ENCODE results near the gene GHR.

Gene GHR

DNA sequence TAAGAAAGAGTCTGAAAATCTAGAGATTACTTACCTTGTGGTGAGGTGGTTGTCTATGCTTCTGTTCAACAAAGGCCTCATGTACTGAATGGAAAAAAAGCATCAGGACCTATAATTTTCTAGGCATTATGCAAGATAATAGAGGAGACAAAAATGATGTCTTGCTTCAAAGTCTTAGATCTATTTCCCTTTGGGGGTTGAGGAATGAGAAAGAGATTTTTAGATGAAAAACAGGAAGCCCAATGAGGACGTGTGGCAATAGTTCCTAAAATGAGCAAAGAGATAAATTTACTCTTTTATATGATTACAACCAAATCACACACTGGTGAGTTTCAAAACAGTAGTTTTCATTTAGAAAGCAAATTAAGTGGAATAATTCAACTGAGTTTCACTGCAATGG, 99.5 kb downstream of the GHR start:
- TF ChIP-seq, protein P1, sequence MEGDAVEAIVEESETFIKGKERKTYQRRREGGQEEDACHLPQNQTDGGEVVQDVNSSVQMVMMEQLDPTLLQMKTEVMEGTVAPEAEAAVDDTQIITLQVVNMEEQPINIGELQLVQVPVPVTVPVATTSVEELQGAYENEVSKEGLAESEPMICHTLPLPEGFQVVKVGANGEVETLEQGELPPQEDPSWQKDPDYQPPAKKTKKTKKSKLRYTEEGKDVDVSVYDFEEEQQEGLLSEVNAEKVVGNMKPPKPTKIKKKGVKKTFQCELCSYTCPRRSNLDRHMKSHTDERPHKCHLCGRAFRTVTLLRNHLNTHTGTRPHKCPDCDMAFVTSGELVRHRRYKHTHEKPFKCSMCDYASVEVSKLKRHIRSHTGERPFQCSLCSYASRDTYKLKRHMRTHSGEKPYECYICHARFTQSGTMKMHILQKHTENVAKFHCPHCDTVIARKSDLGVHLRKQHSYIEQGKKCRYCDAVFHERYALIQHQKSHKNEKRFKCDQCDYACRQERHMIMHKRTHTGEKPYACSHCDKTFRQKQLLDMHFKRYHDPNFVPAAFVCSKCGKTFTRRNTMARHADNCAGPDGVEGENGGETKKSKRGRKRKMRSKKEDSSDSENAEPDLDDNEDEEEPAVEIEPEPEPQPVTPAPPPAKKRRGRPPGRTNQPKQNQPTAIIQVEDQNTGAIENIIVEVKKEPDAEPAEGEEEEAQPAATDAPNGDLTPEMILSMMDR (IDR thresholded peaks at IDR 0.05): no peak
- Mint-ChIP-seq H3K36me3 (ENCODE audit: low read depth) (no peaks in the 10 kb centered on the region), H3K4me3 (no peak overlapping the region), H3K27me3 (ENCODE audit: low read depth, poor library complexity) (no peaks in the 10 kb centered on the region), H3K27ac (no peak overlapping the region), H3K4me1 (peaks cover 10% of the 10 kb centered on the region), H3K9me3 (peaks cover 42% of the 10 kb centered on the region)
- no peak for DNase-seq

DNA sequence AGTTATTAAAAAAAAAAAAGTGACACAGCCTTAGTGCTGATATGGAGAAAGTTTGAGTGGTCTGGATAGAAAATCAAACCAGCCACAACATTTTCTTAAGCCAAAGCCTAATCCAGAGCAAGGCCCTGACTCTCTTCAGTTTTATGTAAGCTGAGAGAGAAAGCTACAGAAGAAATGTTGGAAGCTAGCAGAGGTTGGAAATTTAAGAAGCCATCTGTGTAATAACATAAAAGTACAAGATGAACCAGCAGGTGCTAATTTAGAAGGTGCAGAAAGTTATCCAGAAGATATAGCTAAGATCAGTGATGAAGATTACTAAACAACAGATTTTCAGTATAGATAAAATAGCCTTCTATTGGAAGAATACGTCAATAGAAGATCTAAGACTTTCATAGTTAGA, 102.9 kb downstream of the GHR start:
- H3K36me3 Mint-ChIP-seq (ENCODE audit: low read depth): no peaks in the 10 kb centered on the region
- peaks cover 4% of the 10 kb centered on the region for H3K27me3 Mint-ChIP-seq (ENCODE audit: low read depth, poor library complexity)
- H3K27ac Mint-ChIP-seq: no peak overlapping the region
- H3K9me3 Mint-ChIP-seq: peaks cover 54% of the 10 kb centered on the region
- TF ChIP-seq, protein P1 (IDR thresholded peaks at IDR 0.05): no peak
- no peak overlapping the region for H3K4me3 Mint-ChIP-seq
- no peak for DNase-seq
- H3K4me1 Mint-ChIP-seq: no peaks in the 10 kb centered on the region

DNA sequence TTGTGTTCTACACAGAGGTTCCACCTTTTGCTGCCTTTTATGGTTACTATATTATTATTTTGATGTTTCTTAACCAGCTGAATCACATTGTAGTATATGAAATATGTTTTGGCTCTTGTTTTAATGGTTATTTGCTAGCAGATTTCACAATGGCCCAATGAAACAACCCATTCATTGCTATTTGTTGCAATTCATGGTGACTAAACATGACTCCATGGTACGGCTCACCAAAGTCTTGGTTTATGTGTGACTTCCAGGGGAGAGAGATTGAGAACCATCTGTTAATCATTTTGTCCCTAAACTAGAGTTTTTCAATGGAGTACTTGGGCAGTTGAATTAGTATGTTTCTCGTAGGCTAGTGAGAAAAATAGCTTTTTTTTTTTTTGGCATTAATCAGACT, 108.4 kb downstream of the GHR start:
- DNase-seq: no peak
- no peak overlapping the region for H3K4me3 Mint-ChIP-seq
- H3K9me3 Mint-ChIP-seq: peaks cover 46% of the 10 kb centered on the region
- no peaks in the 10 kb centered on the region for H3K4me1 Mint-ChIP-seq
- no peak overlapping the region for H3K27ac Mint-ChIP-seq
- TF ChIP-seq, protein P1 (IDR thresholded peaks at IDR 0.05): no peak
- H3K36me3 Mint-ChIP-seq (ENCODE audit: low read depth): no peaks in the 10 kb centered on the region
- peaks cover 7% of the 10 kb centered on the region for H3K27me3 Mint-ChIP-seq (ENCODE audit: low read depth, poor library complexity)

DNA sequence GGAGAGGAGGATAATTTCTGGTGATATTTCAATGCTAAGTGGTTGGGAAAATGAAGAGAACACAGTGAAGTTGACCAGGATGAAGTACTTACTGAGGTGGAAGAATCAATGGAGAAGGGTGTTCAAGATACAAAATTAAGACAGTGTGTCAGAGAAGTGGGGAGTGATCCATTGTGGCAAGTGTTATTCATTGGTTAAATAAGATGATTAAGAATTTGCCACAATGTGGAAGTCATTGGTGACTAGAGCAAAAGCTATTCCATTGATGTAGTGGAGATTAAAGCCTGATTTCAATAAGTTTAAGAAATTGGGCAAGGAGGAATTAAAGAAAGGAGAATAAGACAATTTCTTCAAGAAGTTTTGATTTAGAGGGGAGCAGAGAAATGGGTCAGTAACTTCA, 118.9 kb downstream of the GHR start:
- TF ChIP-seq, protein P1 (IDR thresholded peaks at IDR 0.05): no peak
- Mint-ChIP-seq H3K27me3 (ENCODE audit: low read depth, poor library complexity) (peaks cover 3% of the 10 kb centered on the region), H3K27ac (no peak overlapping the region), H3K4me3 (no peak overlapping the region), H3K4me1 (peaks cover 6% of the 10 kb centered on the region), H3K36me3 (ENCODE audit: low read depth) (no peaks in the 10 kb centered on the region), H3K9me3 (peaks cover 29% of the 10 kb centered on the region)
- DNase-seq: no peak

DNA sequence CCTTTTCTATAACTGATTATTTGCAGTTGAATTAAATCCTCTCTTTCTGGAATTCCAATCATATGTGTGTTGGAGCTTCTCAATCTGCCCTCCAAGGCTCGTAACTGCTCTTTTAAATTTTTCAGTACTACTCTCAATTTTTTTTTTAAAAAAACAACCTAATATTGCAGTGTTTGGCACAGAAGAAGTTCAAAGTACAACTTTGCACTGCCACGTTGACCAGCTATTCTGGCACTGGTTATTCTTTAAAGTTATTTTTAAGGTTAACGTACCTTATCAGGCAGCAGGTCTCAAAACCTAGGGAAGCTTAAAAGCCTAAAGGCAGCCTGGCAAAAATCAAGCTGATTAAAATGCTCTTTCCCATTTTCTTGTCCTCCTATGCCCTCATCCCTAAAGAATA, 120.5 kb downstream of the GHR start:
- DNase-seq: no peak
- H3K27ac Mint-ChIP-seq: no peak overlapping the region
- no peaks in the 10 kb centered on the region for H3K36me3 Mint-ChIP-seq (ENCODE audit: low read depth)
- peaks cover 15% of the 10 kb centered on the region for H3K9me3 Mint-ChIP-seq
- H3K4me1 Mint-ChIP-seq: peaks cover 10% of the 10 kb centered on the region
- no peak overlapping the region for H3K4me3 Mint-ChIP-seq
- peaks cover 3% of the 10 kb centered on the region for H3K27me3 Mint-ChIP-seq (ENCODE audit: low read depth, poor library complexity)
- TF ChIP-seq, protein P1 (IDR thresholded peaks at IDR 0.05): no peak

DNA sequence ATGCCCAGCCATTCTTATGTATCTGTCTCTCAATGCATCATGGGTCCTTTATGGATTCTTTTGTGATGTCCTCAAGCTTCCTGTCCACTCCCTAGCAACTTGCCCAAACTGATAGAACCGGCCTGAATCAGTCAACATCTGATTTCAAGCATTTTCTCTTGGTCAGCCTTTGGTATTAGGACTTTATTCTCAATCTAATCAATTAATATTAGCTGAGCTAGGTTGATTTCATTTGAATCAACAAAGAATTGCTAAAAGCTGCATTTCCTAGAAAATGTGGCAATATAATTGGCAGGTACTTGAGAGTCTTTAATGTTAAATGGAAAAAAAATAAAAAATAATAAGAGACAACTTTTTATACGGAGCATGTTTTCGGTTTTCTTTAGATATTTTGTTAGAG, 121.8 kb downstream of the GHR start:
- no peak overlapping the region for H3K4me3 Mint-ChIP-seq
- peaks cover 9% of the 10 kb centered on the region for H3K9me3 Mint-ChIP-seq
- H3K36me3 Mint-ChIP-seq (ENCODE audit: low read depth): no peaks in the 10 kb centered on the region
- peaks cover 10% of the 10 kb centered on the region for H3K4me1 Mint-ChIP-seq
- TF ChIP-seq, protein P1 (IDR thresholded peaks at IDR 0.05): no peak
- H3K27me3 Mint-ChIP-seq (ENCODE audit: low read depth, poor library complexity): no peaks in the 10 kb centered on the region
- H3K27ac Mint-ChIP-seq: no peak overlapping the region
- no peak for DNase-seq

All from nephron progenitor cell (in vitro differentiated cells).